Skeletal muscle tissue (tissue), 4 donors: ENCODE measurements around the gene CDH19. TPM values are rescaled to one million over a fixed set of nuclear protein-coding genes. Genes with fewer than 3 reads are reported as not detected.

Experiments used
- H3K27ac ChIP-seq: one replicate; pipeline ENCODE4 v1.7.0; 2013; ENCODE audit warnings: mild to moderate bottlenecking, low read depth, low read length, inconsistent platforms
- H3K27me3 ChIP-seq, 3 donors: one replicate each; pipeline ENCODE4 v1.7.0; 2013; ENCODE audit warnings: low read length in 3 of 3; ENCODE audit not compliant: control insufficient read depth in 3 of 3, insufficient read depth in 3 of 3
- H3K36me3 ChIP-seq, 3 donors: one replicate each; pipeline ENCODE4 v1.7.0; 2013; ENCODE audit warnings: low read length in 3 of 3; ENCODE audit not compliant: control insufficient read depth in 3 of 3, insufficient read depth in 3 of 3
- H3K4me1 ChIP-seq, 3 donors: one replicate each; pipeline ENCODE4 v1.7.0; 2013; ENCODE audit warnings: low read length in 3 of 3, mild to moderate bottlenecking in 3 of 3; ENCODE audit not compliant: control insufficient read depth in 3 of 3, insufficient read depth in 3 of 3
- H3K4me3 ChIP-seq, 3 donors: one replicate each; pipeline ENCODE4 v1.7.0; 2013; ENCODE audit warnings: low read length in 3 of 3
- H3K9ac ChIP-seq, 3 donors: one replicate each; pipeline ENCODE4 v1.7.0; 2013; ENCODE audit warnings: low read length in 3 of 3, mild to moderate bottlenecking in 3 of 3, moderate library complexity in 2 of 3, low read depth in 1 of 3
- H3K9me3 ChIP-seq, 3 donors: one replicate each; pipeline ENCODE4 v1.7.0; 2013; ENCODE audit warnings: low read length in 3 of 3; ENCODE audit not compliant: control insufficient read depth in 3 of 3
- total RNA-seq: library from RNA; depleted of rRNA; stranded (reverse); fragments of >200 nt; gene quantifications from one replicate; pipeline ENCODE4 v1.2.3, GENCODE V29; 2014
- donor health status: Osteomylitis.

CDH19 gene
- total RNA-seq, 1 donor from 2014 or later, result 3.1 TPM

DNA sequence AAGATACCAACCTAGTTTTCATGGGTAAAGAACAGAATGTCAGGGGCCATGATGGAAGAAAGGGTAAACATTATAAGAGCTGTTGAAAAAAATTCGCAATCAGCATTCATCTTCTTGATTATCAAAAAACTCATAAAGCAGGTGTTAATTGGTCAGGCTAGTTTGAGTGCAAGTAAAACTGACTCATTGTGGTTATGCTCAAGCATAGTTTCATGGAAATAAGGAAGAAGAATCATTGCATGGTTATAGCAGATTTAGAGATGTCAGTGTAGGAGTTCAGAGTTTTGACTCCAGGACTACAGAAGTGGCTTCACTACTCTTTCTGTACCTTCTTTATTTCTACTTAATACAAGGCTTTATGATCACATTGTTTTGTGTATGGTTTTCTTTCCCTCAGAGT lies 26.9 kb upstream of the CDH19 start:
- no peaks in the 10 kb centered on the region for H3K36me3 ChIP-seq
- peaks cover 0 to 2% (median 0%) of the 10 kb centered on the region in 3 donors for H3K9me3 ChIP-seq
- H3K27ac ChIP-seq, result no peak overlapping the region
- no peaks in the 10 kb centered on the region for H3K27me3 ChIP-seq
- H3K4me1 ChIP-seq, result no peaks in the 10 kb centered on the region
- H3K9ac ChIP-seq, result no peak overlapping the region
- no peak overlapping the region for H3K4me3 ChIP-seq

DNA sequence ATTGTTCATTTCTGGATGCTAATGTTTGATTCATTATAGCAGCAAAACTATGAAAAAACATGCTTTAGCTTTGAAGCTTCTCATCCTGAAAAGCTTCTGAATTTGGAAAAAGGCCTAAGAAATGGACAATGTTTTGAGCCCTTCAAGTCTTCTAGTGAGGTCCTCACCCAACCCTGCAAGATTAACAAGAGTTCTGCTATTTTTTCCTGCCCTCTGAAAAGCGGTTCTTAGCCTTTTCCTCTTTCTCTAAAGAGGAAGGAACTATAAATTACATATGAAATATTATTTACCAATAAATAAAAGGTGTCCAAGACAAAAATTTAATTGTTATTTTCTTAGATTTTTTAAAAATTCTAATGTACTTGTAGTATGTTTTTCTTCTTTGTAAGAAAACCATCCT lies 19.9 kb upstream of the CDH19 start:
- no peaks in the 10 kb centered on the region for H3K27me3 ChIP-seq
- no peak overlapping the region for H3K4me3 ChIP-seq
- H3K9me3 ChIP-seq, result no peaks in the 10 kb centered on the region
- no peaks in the 10 kb centered on the region for H3K36me3 ChIP-seq
- no peak overlapping the region for H3K27ac ChIP-seq
- H3K9ac ChIP-seq, result no peak overlapping the region
- H3K4me1 ChIP-seq, result no peaks in the 10 kb centered on the region

DNA sequence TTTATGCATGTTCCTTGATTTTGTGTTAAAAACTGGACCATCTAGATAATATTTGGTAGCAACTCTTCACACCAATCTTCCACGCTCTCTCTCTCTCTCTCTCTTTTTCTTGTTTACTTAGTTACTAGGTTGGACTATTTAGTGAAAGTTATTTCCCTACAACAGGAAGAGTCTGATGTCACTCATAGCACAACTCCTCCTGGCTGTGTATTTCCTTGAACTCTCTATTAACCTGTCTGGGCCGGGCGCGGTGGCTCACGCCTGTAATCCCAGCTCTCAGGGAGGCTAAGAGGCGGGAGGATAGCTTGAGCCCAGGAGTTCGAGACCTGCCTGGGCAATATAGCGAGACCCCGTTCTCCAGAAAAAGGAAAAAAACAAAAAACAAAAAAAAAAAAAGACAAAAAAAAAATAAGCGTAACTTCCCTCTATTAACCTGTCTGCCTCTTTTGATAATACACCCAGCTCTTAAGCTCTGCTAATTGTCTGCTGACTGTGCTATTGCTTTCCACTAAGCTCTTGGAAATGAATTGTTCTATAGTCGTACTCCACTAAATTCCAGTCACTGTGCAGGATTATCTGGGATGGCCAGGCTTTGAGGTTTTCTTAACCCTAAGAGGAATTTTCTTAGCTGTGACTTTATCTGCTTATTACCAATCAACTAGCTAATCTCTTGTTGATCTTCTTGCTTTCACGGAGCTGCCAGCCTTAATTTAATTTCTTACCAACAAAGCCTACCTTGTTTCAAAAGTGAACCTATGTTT lies 18.1 kb upstream of the CDH19 start:
- no peak overlapping the region for H3K27ac ChIP-seq
- no peak overlapping the region for H3K4me3 ChIP-seq
- no peaks in the 10 kb centered on the region for H3K27me3 ChIP-seq
- no peaks in the 10 kb centered on the region for H3K9me3 ChIP-seq
- H3K36me3 ChIP-seq, result no peaks in the 10 kb centered on the region
- H3K9ac ChIP-seq, result no peak overlapping the region
- no peaks in the 10 kb centered on the region for H3K4me1 ChIP-seq

DNA sequence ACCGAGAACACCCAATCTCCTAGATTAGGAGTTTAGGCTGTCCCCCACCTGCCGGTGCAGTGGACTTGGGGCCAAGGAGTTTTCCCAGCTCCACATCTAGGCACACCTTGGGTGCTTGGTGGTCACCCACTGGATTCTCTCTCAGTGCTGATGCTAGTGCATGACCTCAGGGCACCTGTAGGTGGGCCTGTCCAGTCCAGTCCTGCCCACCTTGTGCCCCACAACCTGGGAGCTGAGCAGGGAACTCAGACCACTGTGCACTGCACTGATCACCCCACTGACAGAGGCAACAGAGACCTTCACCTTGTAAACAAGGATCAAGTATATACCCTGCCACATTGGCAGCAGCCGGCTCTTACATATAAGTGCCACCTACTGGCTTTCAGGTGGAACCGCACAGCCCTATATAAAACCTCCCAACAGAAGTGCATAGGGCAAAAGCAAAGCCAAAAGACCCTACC lies 12.7 kb upstream of the CDH19 start:
- no peak overlapping the region for H3K9ac ChIP-seq
- no peak overlapping the region for H3K27ac ChIP-seq
- H3K36me3 ChIP-seq, result no peaks in the 10 kb centered on the region
- no peak overlapping the region for H3K4me3 ChIP-seq
- no peaks in the 10 kb centered on the region for H3K4me1 ChIP-seq
- H3K9me3 ChIP-seq, result peaks cover 0 to 2% (median 0%) of the 10 kb centered on the region in 3 donors
- H3K27me3 ChIP-seq, result no peaks in the 10 kb centered on the region

DNA sequence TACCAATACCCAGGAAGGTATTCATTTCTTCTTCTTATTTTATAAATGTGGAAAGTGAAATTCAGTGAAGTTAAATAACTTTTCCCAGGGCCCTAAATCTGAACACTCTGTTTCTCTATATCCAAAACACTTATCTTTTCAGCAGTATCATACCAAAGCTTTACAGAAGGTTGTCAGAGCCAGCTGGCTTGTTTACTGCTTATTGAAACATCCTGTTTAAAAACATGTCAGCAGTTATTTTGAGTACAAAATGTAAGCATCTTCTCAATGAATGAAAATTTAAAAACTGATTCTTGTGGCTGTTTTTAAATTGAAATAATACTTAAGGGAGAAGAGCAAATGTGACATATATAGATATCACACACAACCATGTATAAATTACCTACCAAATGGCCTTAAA lies 11.3 kb upstream of the CDH19 start:
- Histone ChIP-seq H3K4me3 (no peak overlapping the region), H3K4me1 (no peaks in the 10 kb centered on the region), H3K36me3 (no peaks in the 10 kb centered on the region), H3K9me3 (peaks cover 0 to 2% (median 0%) of the 10 kb centered on the region in 3 donors), H3K27me3 (no peaks in the 10 kb centered on the region), H3K27ac (no peak overlapping the region), H3K9ac (no peak overlapping the region)

DNA sequence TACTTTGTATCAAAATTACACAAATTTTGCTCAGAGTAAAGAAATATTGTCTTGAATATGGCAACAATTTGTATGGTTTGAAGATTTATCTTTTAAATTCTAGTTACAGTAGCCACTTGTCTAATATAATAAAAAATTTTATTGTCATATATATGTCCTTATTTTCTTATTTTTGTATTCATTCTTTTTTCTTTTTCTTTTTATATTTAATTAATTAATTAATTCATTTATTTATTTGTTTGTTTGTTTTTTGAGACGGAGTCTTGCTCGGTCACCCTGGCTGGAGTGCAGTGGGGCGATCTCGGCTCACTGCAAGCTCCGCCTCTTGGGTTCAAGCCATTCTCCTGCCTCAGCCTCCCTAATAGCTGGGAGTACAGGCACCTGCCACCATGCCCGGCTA lies 3.7 kb upstream of the CDH19 start:
- no peaks in the 10 kb centered on the region for H3K27me3 ChIP-seq
- H3K27ac ChIP-seq, result no peak overlapping the region
- no peaks in the 10 kb centered on the region for H3K9me3 ChIP-seq
- no peak overlapping the region for H3K9ac ChIP-seq
- H3K4me3 ChIP-seq, result no peak overlapping the region
- no peaks in the 10 kb centered on the region for H3K4me1 ChIP-seq
- no peaks in the 10 kb centered on the region for H3K36me3 ChIP-seq

DNA sequence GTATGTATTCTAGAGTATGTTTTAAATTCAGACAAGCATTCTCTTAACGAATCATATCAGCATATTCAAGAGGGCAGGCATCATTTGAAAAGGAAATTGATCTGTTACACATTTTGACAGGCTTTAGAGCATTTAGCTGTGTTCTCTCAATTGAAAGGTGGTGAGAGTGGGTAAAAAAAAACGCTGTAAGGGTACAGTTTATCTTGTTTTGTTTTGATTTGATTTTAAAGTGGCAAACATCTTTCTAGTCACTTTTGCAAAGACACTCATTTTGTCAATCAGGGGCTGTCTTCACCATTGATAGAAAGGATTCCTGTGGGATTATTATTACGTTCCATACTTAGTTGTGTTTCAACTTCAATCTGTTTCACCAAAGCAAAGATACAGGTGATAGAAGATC lies 2.2 kb downstream of the CDH19 start:
- no peak overlapping the region for H3K27ac ChIP-seq
- no peaks in the 10 kb centered on the region for H3K27me3 ChIP-seq
- no peaks in the 10 kb centered on the region for H3K9me3 ChIP-seq
- no peak overlapping the region for H3K4me3 ChIP-seq
- H3K9ac ChIP-seq, result no peak overlapping the region
- H3K36me3 ChIP-seq, result no peaks in the 10 kb centered on the region
- no peaks in the 10 kb centered on the region for H3K4me1 ChIP-seq

DNA sequence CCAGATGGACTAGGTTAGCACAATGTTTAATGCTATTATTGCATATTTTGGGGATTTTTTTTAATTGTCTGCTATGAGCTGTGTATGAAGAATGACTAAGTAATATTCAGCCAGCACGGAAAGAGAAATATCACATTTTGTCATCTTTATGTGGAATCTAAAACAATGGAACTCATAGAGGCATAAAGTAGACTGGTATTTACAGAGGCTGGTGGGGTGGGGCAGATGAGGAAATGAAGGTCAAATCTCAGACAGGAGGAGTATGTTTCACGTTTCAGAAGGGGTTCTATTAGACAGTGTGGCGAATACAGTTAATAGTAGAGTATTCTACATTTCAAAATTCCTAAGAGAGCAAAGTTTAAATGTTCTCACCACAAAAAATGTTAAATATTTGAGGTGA lies 4.7 kb downstream of the CDH19 start:
- H3K9me3 ChIP-seq, result no peaks in the 10 kb centered on the region
- no peaks in the 10 kb centered on the region for H3K27me3 ChIP-seq
- no peak overlapping the region for H3K4me3 ChIP-seq
- no peaks in the 10 kb centered on the region for H3K4me1 ChIP-seq
- no peak overlapping the region for H3K27ac ChIP-seq
- H3K9ac ChIP-seq, result no peak overlapping the region
- H3K36me3 ChIP-seq, result no peaks in the 10 kb centered on the region

DNA sequence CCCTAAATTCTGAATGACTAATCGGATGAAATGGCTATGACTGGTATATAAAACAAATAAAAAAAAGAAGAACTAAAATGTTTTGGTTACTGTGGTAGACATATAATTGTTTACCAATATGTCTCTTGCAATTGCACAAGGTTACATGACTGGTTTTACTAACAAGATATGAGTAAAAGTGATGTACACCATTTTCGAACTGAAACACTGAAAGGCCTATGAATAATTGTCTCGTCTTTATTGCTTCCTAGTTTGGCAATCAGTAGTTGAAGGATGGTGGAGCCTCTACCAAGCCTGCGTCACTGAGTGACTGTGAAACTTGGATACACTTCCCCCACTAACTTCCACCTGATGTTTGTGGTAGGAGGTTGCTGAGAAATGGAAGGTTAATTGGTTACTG lies 16.5 kb downstream of the CDH19 start:
- H3K27ac ChIP-seq, result no peak overlapping the region
- no peaks in the 10 kb centered on the region for H3K9me3 ChIP-seq
- no peak overlapping the region for H3K4me3 ChIP-seq
- H3K27me3 ChIP-seq, result no peaks in the 10 kb centered on the region
- H3K9ac ChIP-seq, result no peak overlapping the region
- no peaks in the 10 kb centered on the region for H3K36me3 ChIP-seq
- H3K4me1 ChIP-seq, result no peaks in the 10 kb centered on the region

DNA sequence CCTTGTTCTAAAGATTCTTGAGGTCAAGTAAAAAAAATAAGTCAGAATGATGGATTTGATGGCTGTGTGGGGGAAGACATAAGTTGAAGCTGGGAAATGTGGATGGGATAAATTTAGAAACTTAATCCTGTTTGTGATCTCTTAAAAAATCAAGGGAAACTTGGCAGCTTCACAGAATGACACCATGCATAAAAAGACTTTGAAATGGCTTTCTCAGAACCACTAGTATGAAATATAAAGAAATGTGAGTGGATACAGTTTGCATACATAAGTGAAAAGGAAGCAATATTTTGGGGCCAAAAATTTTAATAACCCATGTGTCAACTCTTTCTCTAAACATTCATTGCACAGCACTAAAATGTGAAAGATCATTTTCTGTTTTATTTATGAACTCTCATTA lies 21.7 kb downstream of the CDH19 start:
- H3K4me3 ChIP-seq, result no peak overlapping the region
- no peaks in the 10 kb centered on the region for H3K36me3 ChIP-seq
- H3K9ac ChIP-seq, result no peak overlapping the region
- no peaks in the 10 kb centered on the region for H3K4me1 ChIP-seq
- no peak overlapping the region for H3K27ac ChIP-seq
- no peaks in the 10 kb centered on the region for H3K9me3 ChIP-seq
- no peaks in the 10 kb centered on the region for H3K27me3 ChIP-seq
